HepG2 (cell line): ENCODE measurements around the gene RHOG. TPM values are rescaled to one million over a fixed set of nuclear protein-coding genes. Genes with fewer than 3 reads are reported as not detected.
A peak's percentile ranks its signal among the peaks of the same experiment; 100 is the strongest.

Source experiments
- ATM ChIP-seq: fragments of 450-650 bp; IDR thresholded peaks from 2 replicates; pipeline ENCODE4 v1.7.1; 2017; ENCODE audit warnings: mild to moderate bottlenecking, borderline replicate concordance
- GATAD2A ChIP-seq: IDR thresholded peaks from 2 replicates; pipeline ENCODE4 v1.6.1; 2016
- KLF11 ChIP-seq: IDR thresholded peaks from 2 replicates; pipeline ENCODE4 v1.6.1; 2016; ENCODE audit warnings: missing compliant biosample characterization
- RFXANK ChIP-seq: IDR thresholded peaks from 2 replicates; pipeline ENCODE4 v1.6.1; 2016
- SAFB2 ChIP-seq: sonication (generic); formaldehyde crosslinking; IDR thresholded peaks from 2 replicates; pipeline ENCODE4 v1.5.1; 2020; ENCODE audit warnings: missing genetic modification reagents, low read depth, mild to moderate bottlenecking, borderline replicate concordance
- SRSF1 ChIP-seq: fragments of 200-400 bp; formaldehyde crosslinking; optimal IDR thresholded peaks from 2 replicates; pipeline ENCODE3; 2017; ENCODE audit warnings: mild to moderate bottlenecking, low read depth, low read length, moderate library complexity
- TBP ChIP-seq: sonication (generic); formaldehyde crosslinking; IDR thresholded peaks from 2 replicates; pipeline ENCODE4 v1.5.0; 2020; ENCODE audit warnings: missing genetic modification reagents
- TCF7L2 ChIP-seq: IDR thresholded peaks from 2 replicates; pipeline ENCODE4 v1.6.1; 2011; ENCODE audit warnings: mild to moderate bottlenecking, low read depth, low read length, moderate library complexity
- ZBTB21 ChIP-seq: sonication (generic); formaldehyde crosslinking; IDR thresholded peaks from 2 replicates; pipeline ENCODE4 v1.4.0; 2020; ENCODE audit warnings: missing genetic modification reagents
- ZNF207 ChIP-seq: fragments of 450-650 bp; IDR thresholded peaks from 2 replicates; pipeline ENCODE4 v1.6.1; 2016; ENCODE audit warnings: antibody characterized with exemption, borderline replicate concordance
- ZNF225 ChIP-seq: sonication (generic); formaldehyde crosslinking; IDR thresholded peaks from 2 replicates; pipeline ENCODE4 v1.4.0; 2020; ENCODE audit warnings: mild to moderate bottlenecking, missing genetic modification reagents
- ZNF282 ChIP-seq: fragments of 450-650 bp; IDR thresholded peaks from 2 replicates; pipeline ENCODE4 v1.6.1; 2018; ENCODE audit not compliant: partially characterized antibody
- polyA plus RNA-seq, 8 experiments: library from polyadenylated mRNA; depleted of rRNA in 3 of 8; stranded (reverse) in 7 of 8; unstranded in 1 of 8; fragments of >200 nt; fragmentation: Illumina TruSeq in 4 of 8; extraction: Trizol in 4 of 8; gene quantifications; 2 replicates each; pipeline versions ENCODE4 v1.2.1 to v1.2.3, GENCODE V29; 2011 to 2016; ENCODE audit warnings: low read depth in 4 of 8, missing spikeins in 1 of 8, mixed read lengths in 1 of 8; ENCODE audit not compliant: insufficient read depth in 1 of 8
- total RNA-seq, 5 experiments: library from RNA; depleted of rRNA; stranded (reverse); fragments of >200 nt; fragmentation: Illumina TruSeq; extraction: Trizol; gene quantifications; 2 replicates each; pipeline ENCODE4 v1.2.3, GENCODE V29; 2016; ENCODE audit warnings: low read depth in 1 of 5
- TF ChIP-seq, protein P1 (sequence below): sonication (generic); formaldehyde crosslinking; IDR thresholded peaks from 2 replicates; pipeline ENCODE4 v1.5.0; 2020; ENCODE audit warnings: missing genetic modification reagents, mild to moderate bottlenecking, borderline replicate concordance
- TF ChIP-seq, protein P2 (sequence below): sonication (generic); formaldehyde crosslinking; IDR thresholded peaks from 2 replicates; pipeline ENCODE4 v1.4.0; 2020; ENCODE audit warnings: mild to moderate bottlenecking, low read depth, missing genetic modification reagents
- TF ChIP-seq, protein P3 (sequence below): sonication (generic); formaldehyde crosslinking; IDR thresholded peaks from 2 replicates; pipeline ENCODE4 v1.5.1; 2020; ENCODE audit warnings: mild to moderate bottlenecking, missing genetic modification reagents, borderline replicate concordance
- TF ChIP-seq, protein P4 (sequence below): sonication (generic); formaldehyde crosslinking; IDR thresholded peaks from 2 replicates; pipeline ENCODE4 v1.5.0; 2020; ENCODE audit warnings: mild to moderate bottlenecking, missing genetic modification reagents, moderate library complexity
- TF ChIP-seq, protein P5 (sequence below): sonication (generic); formaldehyde crosslinking; IDR thresholded peaks from 2 replicates; pipeline ENCODE4 v1.4.0; 2020; ENCODE audit warnings: missing genetic modification reagents

RHOG gene
- total and polyA plus RNA-seq, 2 of the 13 experiments (the other 11 are each of a cell fraction or from before 2014, with no cell fraction given) = 7.7 to 23.4 TPM

DNA sequence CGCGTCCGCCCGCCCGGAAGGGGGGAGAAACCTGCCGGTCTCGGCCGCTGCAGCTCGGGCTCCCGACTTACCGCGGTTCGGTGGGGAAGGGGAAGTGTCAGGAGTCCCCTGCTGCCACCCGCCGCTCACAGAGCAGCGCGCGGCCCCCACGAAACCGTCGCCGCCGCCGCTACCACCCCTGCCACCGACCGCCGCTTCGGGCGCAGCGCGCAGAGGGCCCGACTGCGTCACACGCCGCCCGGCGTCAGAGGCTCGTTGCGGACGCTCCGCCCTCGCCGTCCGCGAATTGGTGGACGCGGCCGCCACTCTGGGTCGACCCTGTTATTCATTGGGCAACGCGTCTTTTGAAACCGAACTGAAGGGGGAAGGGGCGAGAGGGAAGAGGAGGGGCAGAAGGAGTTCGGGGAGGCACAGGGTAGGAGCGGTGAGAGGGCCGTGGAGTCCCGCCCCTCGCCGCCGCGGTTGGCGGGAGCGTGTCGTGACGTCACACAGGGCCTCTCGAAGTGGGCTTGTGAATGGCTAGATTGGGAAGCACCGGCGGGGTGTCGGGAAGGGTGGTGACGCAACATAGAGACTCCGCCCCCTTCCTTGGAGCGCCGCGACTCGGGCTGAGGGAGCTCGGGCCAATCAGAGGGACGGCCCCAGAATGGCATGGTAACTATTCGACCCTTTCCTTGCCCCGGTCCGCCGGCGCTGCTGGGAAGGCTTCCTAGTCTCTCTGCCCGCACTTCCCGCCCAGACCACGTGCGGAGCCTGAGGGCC lies 43.2 kb downstream of the RHOG start, which contains the start of gene NUP98 (continued):
- TF ChIP-seq, protein P1, sequence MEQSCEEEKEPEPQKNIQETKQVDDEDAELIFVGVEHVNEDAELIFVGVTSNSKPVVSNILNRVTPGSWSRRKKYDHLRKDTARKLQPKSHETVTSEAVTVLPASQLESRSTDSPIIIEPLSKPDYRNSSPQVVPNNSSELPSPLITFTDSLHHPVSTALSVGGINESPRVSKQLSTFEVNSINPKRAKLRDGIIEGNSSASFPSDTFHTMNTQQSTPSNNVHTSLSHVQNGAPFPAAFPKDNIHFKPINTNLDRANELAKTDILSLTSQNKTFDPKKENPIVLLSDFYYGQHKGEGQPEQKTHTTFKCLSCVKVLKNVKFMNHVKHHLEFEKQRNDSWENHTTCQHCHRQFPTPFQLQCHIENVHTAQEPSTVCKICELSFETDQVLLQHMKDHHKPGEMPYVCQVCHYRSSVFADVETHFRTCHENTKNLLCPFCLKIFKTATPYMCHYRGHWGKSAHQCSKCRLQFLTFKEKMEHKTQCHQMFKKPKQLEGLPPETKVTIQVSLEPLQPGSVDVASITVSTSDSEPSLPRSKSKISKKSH (CRISPR knock-in tag) = peak; percentile 80
- TF ChIP-seq ZNF225 (peak; percentile 53; the same call in 1 of the 2 replicates), GATAD2A (CRISPR knock-in tag) (no peak), SAFB2 (CRISPR knock-in tag) (no peak; the same call in 1 of the 2 replicates), TBP (no peak), ZNF282 (no peak), KLF11 (no peak), ZBTB21 (peak; percentile 95), TCF7L2 (no peak), ATM (no peak), ZNF207 (no peak), RFXANK (CRISPR knock-in tag) (peak; percentile 91), SRSF1 (no peak)
- TF ChIP-seq, protein P2, sequence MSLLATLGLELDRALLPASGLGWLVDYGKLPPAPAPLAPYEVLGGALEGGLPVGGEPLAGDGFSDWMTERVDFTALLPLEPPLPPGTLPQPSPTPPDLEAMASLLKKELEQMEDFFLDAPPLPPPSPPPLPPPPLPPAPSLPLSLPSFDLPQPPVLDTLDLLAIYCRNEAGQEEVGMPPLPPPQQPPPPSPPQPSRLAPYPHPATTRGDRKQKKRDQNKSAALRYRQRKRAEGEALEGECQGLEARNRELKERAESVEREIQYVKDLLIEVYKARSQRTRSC (CRISPR knock-in tag) = peak; percentile 89; the same call in 1 of the 2 replicates
- TF ChIP-seq, protein P3, sequence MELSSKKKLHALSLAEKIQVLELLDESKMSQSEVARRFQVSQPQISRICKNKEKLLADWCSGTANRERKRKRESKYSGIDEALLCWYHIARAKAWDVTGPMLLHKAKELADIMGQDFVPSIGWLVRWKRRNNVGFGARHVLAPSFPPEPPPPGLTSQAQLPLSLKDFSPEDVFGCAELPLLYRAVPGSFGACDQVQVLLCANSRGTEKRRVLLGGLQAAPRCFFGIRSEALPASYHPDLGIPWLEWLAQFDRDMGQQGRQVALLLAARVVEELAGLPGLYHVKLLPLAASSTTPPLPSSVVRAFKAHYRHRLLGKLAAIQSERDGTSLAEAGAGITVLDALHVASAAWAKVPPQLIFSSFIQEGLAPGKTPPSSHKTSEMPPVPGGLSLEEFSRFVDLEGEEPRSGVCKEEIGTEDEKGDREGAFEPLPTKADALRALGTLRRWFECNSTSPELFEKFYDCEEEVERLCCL (CRISPR knock-in tag) = no peak
- TF ChIP-seq, protein P4, sequence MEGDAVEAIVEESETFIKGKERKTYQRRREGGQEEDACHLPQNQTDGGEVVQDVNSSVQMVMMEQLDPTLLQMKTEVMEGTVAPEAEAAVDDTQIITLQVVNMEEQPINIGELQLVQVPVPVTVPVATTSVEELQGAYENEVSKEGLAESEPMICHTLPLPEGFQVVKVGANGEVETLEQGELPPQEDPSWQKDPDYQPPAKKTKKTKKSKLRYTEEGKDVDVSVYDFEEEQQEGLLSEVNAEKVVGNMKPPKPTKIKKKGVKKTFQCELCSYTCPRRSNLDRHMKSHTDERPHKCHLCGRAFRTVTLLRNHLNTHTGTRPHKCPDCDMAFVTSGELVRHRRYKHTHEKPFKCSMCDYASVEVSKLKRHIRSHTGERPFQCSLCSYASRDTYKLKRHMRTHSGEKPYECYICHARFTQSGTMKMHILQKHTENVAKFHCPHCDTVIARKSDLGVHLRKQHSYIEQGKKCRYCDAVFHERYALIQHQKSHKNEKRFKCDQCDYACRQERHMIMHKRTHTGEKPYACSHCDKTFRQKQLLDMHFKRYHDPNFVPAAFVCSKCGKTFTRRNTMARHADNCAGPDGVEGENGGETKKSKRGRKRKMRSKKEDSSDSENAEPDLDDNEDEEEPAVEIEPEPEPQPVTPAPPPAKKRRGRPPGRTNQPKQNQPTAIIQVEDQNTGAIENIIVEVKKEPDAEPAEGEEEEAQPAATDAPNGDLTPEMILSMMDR (CRISPR knock-in tag) = peak; percentile 22
- TF ChIP-seq, protein P5, sequence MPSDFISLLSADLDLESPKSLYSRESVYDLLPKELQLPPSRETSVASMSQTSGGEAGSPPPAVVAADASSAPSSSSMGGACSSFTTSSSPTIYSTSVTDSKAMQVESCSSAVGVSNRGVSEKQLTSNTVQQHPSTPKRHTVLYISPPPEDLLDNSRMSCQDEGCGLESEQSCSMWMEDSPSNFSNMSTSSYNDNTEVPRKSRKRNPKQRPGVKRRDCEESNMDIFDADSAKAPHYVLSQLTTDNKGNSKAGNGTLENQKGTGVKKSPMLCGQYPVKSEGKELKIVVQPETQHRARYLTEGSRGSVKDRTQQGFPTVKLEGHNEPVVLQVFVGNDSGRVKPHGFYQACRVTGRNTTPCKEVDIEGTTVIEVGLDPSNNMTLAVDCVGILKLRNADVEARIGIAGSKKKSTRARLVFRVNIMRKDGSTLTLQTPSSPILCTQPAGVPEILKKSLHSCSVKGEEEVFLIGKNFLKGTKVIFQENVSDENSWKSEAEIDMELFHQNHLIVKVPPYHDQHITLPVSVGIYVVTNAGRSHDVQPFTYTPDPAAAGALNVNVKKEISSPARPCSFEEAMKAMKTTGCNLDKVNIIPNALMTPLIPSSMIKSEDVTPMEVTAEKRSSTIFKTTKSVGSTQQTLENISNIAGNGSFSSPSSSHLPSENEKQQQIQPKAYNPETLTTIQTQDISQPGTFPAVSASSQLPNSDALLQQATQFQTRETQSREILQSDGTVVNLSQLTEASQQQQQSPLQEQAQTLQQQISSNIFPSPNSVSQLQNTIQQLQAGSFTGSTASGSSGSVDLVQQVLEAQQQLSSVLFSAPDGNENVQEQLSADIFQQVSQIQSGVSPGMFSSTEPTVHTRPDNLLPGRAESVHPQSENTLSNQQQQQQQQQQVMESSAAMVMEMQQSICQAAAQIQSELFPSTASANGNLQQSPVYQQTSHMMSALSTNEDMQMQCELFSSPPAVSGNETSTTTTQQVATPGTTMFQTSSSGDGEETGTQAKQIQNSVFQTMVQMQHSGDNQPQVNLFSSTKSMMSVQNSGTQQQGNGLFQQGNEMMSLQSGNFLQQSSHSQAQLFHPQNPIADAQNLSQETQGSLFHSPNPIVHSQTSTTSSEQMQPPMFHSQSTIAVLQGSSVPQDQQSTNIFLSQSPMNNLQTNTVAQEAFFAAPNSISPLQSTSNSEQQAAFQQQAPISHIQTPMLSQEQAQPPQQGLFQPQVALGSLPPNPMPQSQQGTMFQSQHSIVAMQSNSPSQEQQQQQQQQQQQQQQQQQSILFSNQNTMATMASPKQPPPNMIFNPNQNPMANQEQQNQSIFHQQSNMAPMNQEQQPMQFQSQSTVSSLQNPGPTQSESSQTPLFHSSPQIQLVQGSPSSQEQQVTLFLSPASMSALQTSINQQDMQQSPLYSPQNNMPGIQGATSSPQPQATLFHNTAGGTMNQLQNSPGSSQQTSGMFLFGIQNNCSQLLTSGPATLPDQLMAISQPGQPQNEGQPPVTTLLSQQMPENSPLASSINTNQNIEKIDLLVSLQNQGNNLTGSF = 0 out of 2 replicates have a peak, but pooled peaks have one; percentile 94
